Femur (tissue), 1 donor: ENCODE results near the gene WNT4.

Experiments
- DNase-seq: peaks from one replicate; pipeline ENCODE4 v3.0.0-alpha.2; 2017

Gene WNT4

GRCh38 chr1:22143065-22144033, at the start of gene WNT4:
Gene WNT4, minus strand, starts transcription at chr1:22143097. Its CDS starts 175 bp downstream, at chr1:22142922.
- no peak for DNase-seq

- DNase-seq: no peak
These were observed 47.8 kb upstream of the WNT4 start for GRCh38 chr1:22190731-22191130.

- DNase-seq: peak; percentile 0
These were observed 47.4 kb upstream of the WNT4 start for GRCh38 chr1:22190251-22190650.

- DNase-seq: no peak
These were observed 46.7 kb upstream of the WNT4 start for GRCh38 chr1:22189619-22190018.

GRCh38 chr1:22188914-22189313, 46.0 kb upstream of the WNT4 start:
- DNase-seq: no peak

GRCh38 chr1:22188436-22188835, 45.5 kb upstream of the WNT4 start:
- no peak for DNase-seq

GRCh38 chr1:22186311-22186710, 43.4 kb upstream of the WNT4 start:
- DNase-seq: no peak

- DNase-seq: peak; percentile 59
These were observed 42.2 kb upstream of the WNT4 start for GRCh38 chr1:22184892-22185612.

GRCh38 chr1:22184454-22184853, 41.6 kb upstream of the WNT4 start:
- DNase-seq: no peak

- no peak for DNase-seq
These were observed 39.8 kb upstream of the WNT4 start for GRCh38 chr1:22182715-22183114.

- no peak for DNase-seq
These were observed 36.4 kb upstream of the WNT4 start for GRCh38 chr1:22179197-22179803.

- no peak for DNase-seq
These were observed 34.6 kb upstream of the WNT4 start for GRCh38 chr1:22177354-22178003.

- no peak for DNase-seq
These were observed 33.4 kb upstream of the WNT4 start for GRCh38 chr1:22176258-22176657.

- DNase-seq: no peak
These were observed 31.7 kb upstream of the WNT4 start for GRCh38 chr1:22174446-22175220.

GRCh38 chr1:22171951-22172715, 29.2 kb upstream of the WNT4 start:
- no peak for DNase-seq

GRCh38 chr1:22169816-22170215, 26.9 kb upstream of the WNT4 start:
- DNase-seq: no peak

- no peak for DNase-seq
These were observed 25.6 kb upstream of the WNT4 start for GRCh38 chr1:22168412-22168973.

- DNase-seq: no peak
These were observed 23.5 kb upstream of the WNT4 start for GRCh38 chr1:22166439-22166838.

- DNase-seq: no peak
These were observed 22.2 kb upstream of the WNT4 start for GRCh38 chr1:22164841-22165808.

GRCh38 chr1:22163564-22163963, 20.7 kb upstream of the WNT4 start:
- DNase-seq: no peak
